Ramos (cell line): ENCODE data around the gene CD300H.

Experiments
- in situ Hi-C: fragments of 300-500 bp; cut with MboI; formaldehyde crosslinking; loops from one replicate; pipeline ENCODE4 v1.14.3; 2022; ENCODE audit warnings: low sequenced_read_pairs; ENCODE audit not compliant: unreplicated experiment

Gene CD300H

GRCh38 chr17:74554909-74555308 is 12.4 kb downstream of the CD300H start:
- in situ Hi-C loops: no loop called here

DNA sequence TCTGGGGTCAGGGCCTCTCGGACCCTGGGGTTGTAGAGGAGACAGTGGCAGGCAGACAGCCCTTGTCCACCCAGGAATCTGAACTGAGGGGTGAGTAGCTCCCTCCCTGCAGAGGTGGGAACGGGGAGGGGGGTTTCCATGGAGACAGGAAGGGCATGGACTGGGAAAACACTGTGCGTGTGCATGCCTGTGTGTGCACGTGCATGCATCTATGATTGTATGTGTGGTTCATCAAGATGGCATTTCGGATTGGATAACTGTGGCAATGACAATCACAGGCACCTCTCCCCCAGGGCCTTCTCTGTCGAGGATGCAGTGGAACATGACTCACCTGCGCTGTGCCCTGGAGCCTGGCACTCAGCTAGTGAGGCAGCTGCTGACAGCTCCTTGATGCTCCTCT is 15.3 kb downstream of the CD300H start:
- in situ Hi-C loops: no loop called here

- in situ Hi-C loops: no loop called here
These were observed 16.7 kb downstream of the CD300H start for GRCh38 chr17:74550602-74551001.

DNA sequence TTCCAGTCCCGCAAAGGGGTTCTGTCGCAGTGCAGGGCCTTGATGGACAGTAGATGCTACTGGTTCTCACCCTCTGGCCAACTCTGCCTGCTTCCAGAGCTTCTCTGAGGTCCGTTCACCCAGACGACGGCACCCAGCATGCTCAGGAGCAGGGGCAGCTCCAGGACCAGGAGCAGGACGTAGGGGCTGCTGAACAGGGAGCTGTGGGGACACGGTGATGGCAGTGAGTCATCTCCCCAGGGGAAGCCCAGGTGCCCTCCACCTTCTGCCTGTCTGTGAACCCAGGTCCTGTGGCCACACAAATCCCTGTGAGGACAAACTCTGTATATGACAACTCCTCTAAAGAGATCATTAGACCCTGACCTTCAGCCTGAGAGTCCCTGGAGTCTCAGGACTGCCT is 18.0 kb downstream of the CD300H start:
- in situ Hi-C loops: no loop called here

GRCh38 chr17:74547736-74548135 is 19.6 kb downstream of the CD300H start:
- in situ Hi-C loops: no loop called here

DNA sequence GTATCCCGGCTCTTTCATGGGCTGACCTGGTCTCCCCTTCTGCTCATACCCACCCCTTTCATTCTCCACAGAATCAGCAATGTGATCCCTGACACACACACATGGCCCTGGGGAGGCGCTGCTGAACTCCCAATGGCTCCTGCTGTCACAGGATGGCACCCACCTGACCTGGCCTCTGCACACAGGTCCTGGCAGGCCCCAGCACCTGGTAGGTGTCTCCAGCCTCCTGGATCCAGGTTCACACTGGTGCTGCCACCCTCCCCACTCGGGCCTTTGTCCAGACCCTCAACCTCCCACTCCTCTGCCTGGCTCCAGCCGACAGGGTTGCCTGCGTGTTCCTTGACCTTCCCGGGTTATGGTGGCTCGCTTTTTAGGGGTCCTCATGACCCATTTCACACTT is 20.0 kb downstream of the CD300H start:
- in situ Hi-C loops: no loop called here

GRCh38 chr17:74546586-74546985 is 20.7 kb downstream of the CD300H start:
- in situ Hi-C loops: no loop called here

GRCh38 chr17:74545843-74546230 is 21.5 kb downstream of the CD300H start, which contains the start of gene CD300C:
CD300C (minus strand) TSS chr17:74546115; CDS start chr17:74545782, 333 bp downstream.
- in situ Hi-C loops: no loop called here

GRCh38 chr17:74544991-74545842 is 22.1 kb downstream of the CD300H start:
- in situ Hi-C loops: no loop called here

DNA sequence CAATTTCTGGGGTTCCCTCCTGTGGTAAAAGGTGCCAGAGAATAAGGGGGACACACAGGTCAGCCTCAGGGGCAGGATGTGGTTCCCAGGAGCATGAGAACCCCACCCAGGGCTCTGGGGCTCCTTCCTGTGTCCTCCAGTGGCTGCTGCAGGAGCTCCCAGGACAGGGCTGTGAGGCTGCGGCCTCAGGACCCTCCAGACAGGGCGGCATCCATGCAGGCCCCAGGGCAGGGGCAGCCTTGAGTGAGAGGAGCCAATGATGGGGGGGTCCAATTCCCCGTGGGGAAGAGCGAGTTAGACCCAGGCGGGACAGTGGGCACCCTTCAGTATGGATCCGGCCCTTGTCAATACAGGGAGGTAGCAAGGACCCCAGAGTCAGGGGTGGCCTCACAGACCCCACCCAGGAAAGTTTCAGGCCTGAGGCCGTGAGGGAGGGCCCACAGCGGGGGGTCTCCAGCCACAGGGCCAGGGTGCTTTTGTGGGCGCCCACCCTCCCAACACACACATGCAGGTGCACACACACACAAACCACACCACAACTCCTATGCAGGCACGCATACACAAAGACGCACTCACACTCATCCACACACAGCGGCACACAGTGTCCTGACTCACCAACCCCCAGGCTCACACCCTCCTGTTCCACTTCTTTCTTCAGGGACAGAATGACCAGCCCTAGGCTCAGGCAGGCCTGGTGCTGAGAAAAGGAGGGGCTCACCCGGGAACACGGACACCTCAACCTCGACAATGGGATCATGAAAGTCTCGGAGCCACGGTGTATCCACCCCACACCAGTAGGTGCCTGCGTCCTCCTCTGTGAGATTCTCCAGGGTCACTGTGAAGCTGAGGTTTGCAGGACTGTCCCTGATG is 23.2 kb downstream of the CD300H start:
- in situ Hi-C loops: no loop called here

DNA sequence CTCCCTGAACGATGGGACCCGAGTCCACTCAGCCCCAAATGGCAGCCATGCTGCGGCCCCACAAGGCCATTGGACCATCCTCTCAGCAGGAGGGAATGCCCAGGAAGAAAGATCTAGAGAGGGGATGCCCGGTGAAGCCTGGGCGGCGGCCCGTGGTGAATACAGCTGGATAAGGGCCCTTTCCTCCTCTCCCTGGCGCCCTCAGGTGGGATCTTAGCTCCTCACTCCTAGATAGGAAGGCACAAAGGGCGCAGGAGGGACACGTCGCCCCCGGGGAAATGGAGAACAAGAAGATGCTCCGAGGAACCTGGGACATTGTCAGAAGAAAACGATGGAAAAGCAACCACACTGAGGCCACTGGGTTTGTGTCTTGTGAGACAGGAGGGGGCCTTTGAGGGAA is 23.9 kb downstream of the CD300H start:
- in situ Hi-C loops: no loop called here

- in situ Hi-C loops: no loop called here
These were observed 24.5 kb downstream of the CD300H start for GRCh38 chr17:74542727-74543383.

GRCh38 chr17:74542166-74542565 is 25.1 kb downstream of the CD300H start:
- in situ Hi-C loops: no loop called here

DNA sequence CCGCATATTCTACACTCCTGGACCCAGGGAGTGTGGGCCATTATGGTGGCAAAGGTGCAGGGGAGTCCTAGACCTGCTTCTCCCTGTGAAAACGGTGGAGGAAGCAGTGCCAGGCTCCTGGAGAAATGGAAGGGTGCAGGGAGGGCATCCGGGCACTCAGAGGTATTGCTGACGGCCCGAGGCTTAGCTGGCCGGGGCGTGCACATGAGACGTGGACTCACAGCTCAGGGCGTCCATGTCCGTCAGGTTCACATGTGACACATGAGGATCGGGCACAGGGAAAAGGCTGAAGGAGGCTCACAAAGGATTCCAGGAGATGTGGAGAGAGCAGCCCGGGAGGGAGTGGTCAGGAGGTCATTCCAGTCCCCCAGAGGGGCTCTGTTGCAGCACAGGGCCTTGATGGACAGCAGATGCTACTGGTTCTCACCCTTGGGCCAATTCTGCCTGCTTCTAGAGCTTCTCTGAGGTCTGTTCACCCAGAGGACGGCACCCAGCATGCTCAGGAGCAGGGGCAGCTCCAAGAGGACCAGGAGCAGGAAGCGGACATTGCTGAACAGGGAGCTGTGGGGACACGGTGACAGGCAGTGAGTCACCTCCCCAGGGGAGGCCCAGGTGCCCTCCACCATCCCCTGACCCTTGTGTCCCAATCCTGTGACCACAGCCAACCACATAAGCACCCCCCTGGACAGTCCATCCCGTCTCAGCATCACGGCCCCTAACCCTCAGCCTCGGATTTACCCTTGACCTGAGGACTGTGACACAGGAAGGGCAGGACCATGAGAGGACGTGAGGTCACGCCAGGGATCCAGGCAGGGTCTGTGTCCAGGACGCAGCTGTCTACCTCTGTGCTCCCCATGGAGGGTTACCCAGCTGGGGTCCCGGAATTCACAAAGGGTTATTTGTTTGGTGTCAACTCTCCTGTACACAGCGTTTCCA is 25.9 kb downstream of the CD300H start:
- in situ Hi-C loops: no loop called here

DNA sequence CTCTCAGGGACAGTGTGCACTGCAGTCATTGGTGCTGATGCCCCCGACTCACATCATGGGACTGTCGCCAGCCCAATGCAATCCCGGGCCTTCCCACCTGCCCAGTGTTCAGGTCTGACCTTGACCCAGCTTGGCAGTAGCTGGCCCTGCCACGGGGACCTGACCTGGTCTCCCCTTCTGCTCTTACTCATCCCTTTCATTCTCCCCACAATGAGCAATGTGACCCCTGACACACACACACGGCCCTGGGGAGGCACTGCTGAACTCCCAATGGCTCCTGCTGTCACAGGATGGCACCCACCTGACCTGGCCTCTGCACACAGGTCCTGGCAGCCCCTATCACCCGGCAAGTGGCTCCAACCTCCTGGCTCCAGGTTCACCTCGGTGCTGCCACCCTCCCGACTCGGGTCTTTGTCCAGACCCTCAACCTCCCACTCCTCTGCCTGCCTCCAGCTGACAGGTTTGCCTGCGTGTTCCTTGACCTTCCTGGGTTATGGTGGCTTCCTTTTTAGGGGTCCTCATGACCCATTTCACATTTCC is 28.0 kb downstream of the CD300H start:
- in situ Hi-C loops: no loop called here

DNA sequence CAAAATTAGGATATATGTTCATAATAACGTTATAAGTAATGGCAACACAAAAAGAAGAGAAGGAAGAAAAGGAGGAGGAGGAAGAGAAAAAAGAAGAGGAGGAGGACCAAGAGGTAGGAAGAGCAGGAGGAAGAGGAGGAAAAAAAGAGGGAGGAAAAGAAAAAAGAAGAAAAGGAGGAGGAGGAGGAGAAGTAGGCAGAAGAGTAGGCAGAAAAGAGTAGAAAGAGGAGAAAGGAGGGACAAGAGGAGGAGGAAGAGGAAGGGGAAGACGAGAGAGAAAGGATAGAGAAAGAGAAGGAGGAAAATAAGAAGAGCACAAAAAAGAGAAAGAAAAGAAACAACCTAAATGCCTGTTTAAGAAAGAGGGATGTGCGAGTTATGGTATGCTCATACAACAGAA is 30.4 kb downstream of the CD300H start:
- in situ Hi-C loops: no loop called here

GRCh38 chr17:74532115-74532514 is 35.2 kb downstream of the CD300H start:
- in situ Hi-C loops: no loop called here

DNA sequence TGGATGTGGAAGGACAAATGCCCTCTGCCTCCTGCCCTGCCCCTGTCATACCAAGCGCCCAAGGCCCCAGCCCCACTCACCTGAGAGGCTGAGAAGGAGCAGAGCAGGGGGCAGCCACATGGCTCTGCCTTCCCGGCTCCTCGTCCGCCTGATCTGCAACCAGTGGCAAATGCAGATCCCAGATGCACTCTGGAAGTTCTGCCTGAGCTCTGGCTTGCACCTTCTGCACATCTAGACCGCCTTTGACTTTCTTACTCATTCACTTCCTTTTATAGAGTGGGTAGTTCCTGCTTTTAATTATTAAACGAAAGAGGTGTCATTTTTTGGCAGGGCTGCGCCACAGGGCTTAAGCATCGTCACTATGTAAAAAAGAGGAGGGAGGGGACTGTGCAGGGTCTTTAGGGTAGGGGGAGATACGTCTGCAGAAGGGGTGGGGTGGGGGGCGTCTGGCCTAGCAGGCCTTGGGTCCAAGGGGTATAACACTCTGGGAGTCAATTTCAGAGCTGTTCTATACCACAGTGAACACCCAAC is 36.0 kb downstream of the CD300H start, which contains the start of gene CD300LB:
Gene CD300LB, minus strand, starts transcription at position 245 of the 531 bp plus-strand sequence. Its CDS starts 125 bp downstream, at position 120.
- in situ Hi-C loops: no loop called here

GRCh38 chr17:74530831-74531150 is 36.5 kb downstream of the CD300H start:
- in situ Hi-C loops: no loop called here
